Spleen (tissue), 11 donors: ENCODE results near the gene DCLK2. TPM values are rescaled to one million over a fixed set of nuclear protein-coding genes. Genes with fewer than 3 reads are reported as not detected.

ENCODE experiments used
- DNase-seq: peaks from one replicate; pipeline ENCODE4 v3.0.0-alpha.2; 2020
- H3K27ac ChIP-seq, 8 donors: fragments of 200-600 bp; sonication (generic) in 7 of 8; 1 replicate in 4 of 8; 2 replicates in 4 of 8; pipeline versions ENCODE4 v1.5.0 to v1.8.0; 2016 to 2021; ENCODE audit warnings: inconsistent platforms in 4 of 8, mild to moderate bottlenecking in 4 of 8, moderate library complexity in 1 of 8
- H3K27me3 ChIP-seq, 7 donors: fragments of 200-600 bp; sonication (generic) in 6 of 7; replicated peaks in 1 of 7; 1 replicate in 4 of 7; 2 replicates in 3 of 7; pipeline versions ENCODE4 v1.5.0 to v1.8.0; 2016 to 2021; ENCODE audit warnings: inconsistent platforms in 3 of 7, mild to moderate bottlenecking in 1 of 7
- H3K36me3 ChIP-seq, 6 donors: fragments of 200-600 bp; sonication (generic) in 5 of 6; 1 replicate in 4 of 6; 2 replicates in 2 of 6; pipeline versions ENCODE4 v1.5.0 to v1.8.0; 2016 to 2021; ENCODE audit warnings: inconsistent platforms in 2 of 6
- H3K4me1 ChIP-seq, 6 donors: fragments of 200-600 bp; sonication (generic) in 5 of 6; 1 replicate in 3 of 6; 2 replicates in 3 of 6; pipeline versions ENCODE4 v1.5.0 to v1.8.0; 2016 to 2021; ENCODE audit warnings: inconsistent platforms in 3 of 6
- H3K4me3 ChIP-seq, 8 donors: fragments of 200-600 bp; sonication (generic) in 7 of 8; 1 replicate in 4 of 8; 2 replicates in 4 of 8; pipeline versions ENCODE4 v1.5.0 to v1.8.0; 2016 to 2021; ENCODE audit warnings: inconsistent platforms in 4 of 8, mild to moderate bottlenecking in 4 of 8, moderate library complexity in 2 of 8
- H3K9me3 ChIP-seq, 8 donors: fragments of 200-600 bp; sonication (generic) in 7 of 8; 1 replicate in 4 of 8; 2 replicates in 4 of 8; pipeline versions ENCODE4 v1.5.0 to v1.8.0; 2016 to 2021; ENCODE audit warnings: inconsistent platforms in 4 of 8
- CTCF ChIP-seq, 11 experiments: fragments of 200-600 bp in 7 of 11; fragments of 450-650 bp in 4 of 11; sonication (generic) in 4 of 11; IDR thresholded peaks in 8 of 11; conservative IDR thresholded peaks in 3 of 11; 1 replicate in 7 of 11; 2 replicates in 4 of 11; pipeline versions ENCODE4 v1.4.0 to v1.8.0; 2016 to 2021; ENCODE audit warnings: antibody characterized with exemption in 11 of 11, inconsistent platforms in 4 of 11, mild to moderate bottlenecking in 1 of 11
- POLR2A ChIP-seq, 3 donors: fragments of 450-650 bp; IDR thresholded peaks; one replicate each; pipeline ENCODE4 v1.5.1; 2017; ENCODE audit warnings: antibody characterized with exemption in 3 of 3, mild to moderate bottlenecking in 1 of 3
- POLR2AphosphoS5 ChIP-seq, 3 donors: sonication (generic); formaldehyde crosslinking; IDR thresholded peaks; one replicate each; pipeline ENCODE4 v1.5.1; 2017; ENCODE audit warnings: antibody characterized with exemption in 3 of 3
- WGBS, 5 donors: extraction: QIAGEN DNeasy Blood & Tissue Kit in 3 of 5; methylation state at CpG; one replicate each; pipeline versions ENCODE4 v1.1.5 to v1.1.7; 2013 to 2018; 5-methylcytosine and 5-hydroxymethylcytosine counted together
- intact Hi-C: fragments of 100-400 bp; cut with DNase I; formaldehyde crosslinking; loops from one replicate; pipeline ENCODE4 v1.15.0; 2023; ENCODE audit warnings: low total_unique reads
- polyA plus RNA-seq, 3 donors: library from polyadenylated mRNA; stranded (reverse); fragments of 200-250 nt; gene quantifications; one replicate each; pipeline ENCODE4 v1.2.1, GENCODE V29; 2013
- total RNA-seq, 7 donors: library from RNA; depleted of rRNA in 3 of 7; stranded (reverse); fragments of >200 nt in 3 of 7; fragmentation: NEBNext Ultra II Directional in 4 of 7; extraction: Animal tissue kit (Norgen Biotek cat#: 25700) in 4 of 7; gene quantifications; one replicate each; pipeline versions ENCODE4 v1.1.0 to v1.2.1, GENCODE V29; 2016 to 2021
- donor health status: healthy with polysubstance abuse.
- donor health status: DM: no; HTN: no; CAD: no; lungs with moderate emphysema.
- donor health status: DM: no; HTN: no; CAD: no.
- donor health status: Bipolar disorder and iron deficiency.
- donor health status: healthy.
- donor health status: DM: no; HTN: no; CAD: no.
- donor health status: DM: yes; HTN: yes; CAD: no.

DCLK2 gene
- total and polyA plus RNA-seq, 10 donors: 0.53 to 6.1 (median 3.9) TPM

GRCh38 chr4:150141756-150142155 lies 63.5 kb downstream of the DCLK2 start:
- TF ChIP-seq POLR2AphosphoS5 (IDR thresholded peaks at IDR 0.05): no peak
- no peak for TF ChIP-seq POLR2A (IDR thresholded peaks at IDR 0.05)
- no peak for TF ChIP-seq CTCF (IDR thresholded peaks at IDR 0.05 in 8 of 11, conservative IDR thresholded peaks at IDR 0.05 in 3 of 11)
- Histone ChIP-seq H3K9me3 (peaks cover 0 to 16% (median 0%) of the 10 kb centered on the region in 8 donors), H3K36me3 (no peaks in the 10 kb centered on the region), H3K4me1 (no peaks in the 10 kb centered on the region), H3K27ac (no peak overlapping the region), H3K27me3 (no peaks in the 10 kb centered on the region), H3K4me3 (no peak overlapping the region)
- 69 to 95% (median 78%) methylated on average over 2 of the region's 2 CpGs for WGBS, 5 donors
- DNase-seq: no peak
- intact Hi-C loops: no loop called here

- TF ChIP-seq POLR2A (IDR thresholded peaks at IDR 0.05) (no peak), CTCF (IDR thresholded peaks at IDR 0.05 in 8 of 11, conservative IDR thresholded peaks at IDR 0.05 in 3 of 11) (no peak), POLR2AphosphoS5 (IDR thresholded peaks at IDR 0.05) (no peak)
- intact Hi-C loops: no loop called here
- no peaks in the 10 kb centered on the region for H3K4me1 ChIP-seq
- 57 to 100% (median 95%) methylated on average over 1 of the region's 1 CpG for WGBS, 5 donors
- no peak overlapping the region for H3K27ac ChIP-seq
- no peaks in the 10 kb centered on the region for H3K36me3 ChIP-seq
- DNase-seq: no peak
- H3K27me3 ChIP-seq: no peaks in the 10 kb centered on the region
- peaks cover 0 to 16% (median 0%) of the 10 kb centered on the region in 8 donors for H3K9me3 ChIP-seq
- no peak overlapping the region for H3K4me3 ChIP-seq
Observed at GRCh38 chr4:150142831-150143230, 64.6 kb downstream of the DCLK2 start.

DNA sequence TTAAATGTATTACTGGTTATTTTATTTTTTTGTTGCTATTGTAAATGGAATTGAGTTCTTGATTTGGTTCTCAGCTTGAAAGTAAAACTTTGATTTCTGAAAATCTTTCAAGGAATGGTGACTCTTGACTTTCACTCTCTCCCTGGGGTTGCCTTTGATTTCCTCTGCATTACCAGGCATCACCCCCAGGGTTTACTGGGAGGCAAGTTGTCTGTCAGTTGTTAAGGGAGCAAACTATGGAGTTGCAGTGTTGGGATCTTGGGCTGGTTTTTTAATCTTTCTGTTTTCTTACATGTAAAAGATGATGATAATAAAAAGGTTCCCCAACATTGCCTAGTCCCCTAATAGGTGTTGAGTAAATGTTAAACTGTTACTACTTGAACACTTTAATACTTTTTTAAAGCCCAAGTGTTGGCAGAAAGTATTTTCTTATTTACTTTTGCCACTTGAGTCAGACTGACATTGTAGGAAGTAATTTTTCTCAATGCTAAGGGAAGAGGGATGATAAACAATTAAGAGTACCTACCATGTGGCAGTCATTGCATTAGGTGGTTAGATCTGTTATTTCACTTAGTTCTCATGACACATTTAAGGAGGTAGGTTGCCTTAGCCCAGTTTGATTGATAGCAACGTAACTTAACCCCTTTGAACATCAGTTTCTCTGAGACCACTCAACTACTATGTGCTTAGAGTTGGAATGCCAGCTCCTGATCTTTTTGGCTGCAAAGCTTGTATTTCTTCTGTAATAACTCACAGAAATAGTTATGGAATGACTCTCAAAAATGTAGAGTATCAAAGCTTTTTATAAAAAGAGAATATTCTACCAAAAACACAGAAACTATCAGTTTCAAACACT lies 67.1 kb downstream of the DCLK2 start:
- TF ChIP-seq CTCF (IDR thresholded peaks at IDR 0.05 in 8 of 11, conservative IDR thresholded peaks at IDR 0.05 in 3 of 11): no peak
- no peak for TF ChIP-seq POLR2AphosphoS5 (IDR thresholded peaks at IDR 0.05)
- TF ChIP-seq POLR2A (IDR thresholded peaks at IDR 0.05): no peak
- WGBS, 5 donors: 61 to 76% (median 71%) methylated on average over 1 of the region's 1 CpG
- peaks cover 0 to 16% (median 0%) of the 10 kb centered on the region in 8 donors for H3K9me3 ChIP-seq
- no peak overlapping the region for H3K4me3 ChIP-seq
- H3K27ac ChIP-seq: no peak overlapping the region
- no peaks in the 10 kb centered on the region for H3K4me1 ChIP-seq
- no peaks in the 10 kb centered on the region for H3K27me3 ChIP-seq
- intact Hi-C loops: no loop called here
- H3K36me3 ChIP-seq: no peaks in the 10 kb centered on the region
- DNase-seq: no peak

- Histone ChIP-seq H3K4me1 (no peaks in the 10 kb centered on the region), H3K4me3 (no peak overlapping the region), H3K27me3 (no peaks in the 10 kb centered on the region), H3K27ac (no peak overlapping the region), H3K9me3 (peaks cover 0 to 16% (median 0%) of the 10 kb centered on the region in 8 donors), H3K36me3 (no peaks in the 10 kb centered on the region)
- WGBS, 5 donors: 68 to 93% (median 87%) methylated on average over 1 of the region's 1 CpG
- intact Hi-C loops: no loop called here
- TF ChIP-seq CTCF (IDR thresholded peaks at IDR 0.05 in 8 of 11, conservative IDR thresholded peaks at IDR 0.05 in 3 of 11) (no peak), POLR2AphosphoS5 (IDR thresholded peaks at IDR 0.05) (no peak), POLR2A (IDR thresholded peaks at IDR 0.05) (no peak)
- DNase-seq: no peak
Observed at GRCh38 chr4:150145946-150146340, 67.7 kb downstream of the DCLK2 start.
